HepG2 (cell line): ENCODE data around the gene KAZN. TPM values are rescaled to one million over a fixed set of nuclear protein-coding genes. Genes with fewer than 3 reads are reported as not detected.

Experiments
- ATAC-seq: fragments of 200-7000 bp; cut with Tn5 transposase; 3 replicates; pipeline ENCODE4 v1.9.1; 2020; ENCODE audit warnings: mild to moderate bottlenecking, moderate library complexity
- BruUV-seq: library from RNA; stranded (reverse); fragments of 400-500 nt; replicated peaks from 2 replicates; lab custom pipeline; 2021; lab: Mats Ljungman, UMichigan
- CTCF ChIA-PET: fragments of 300-600 bp; formaldehyde crosslinking; extraction: SDS; loops from one replicate; lab custom pipeline; 2021; ENCODE audit warnings: low total read pairs, inconsistent platforms, low intra/inter-chr PET ratio; lab: Yijun Ruan, JAX
- POLR2A ChIA-PET: fragments of 350-600 bp; sonication (Branson Sonifier 250); formaldehyde crosslinking; loops from one replicate; lab custom pipeline; 2020; ENCODE audit warnings: antibody characterized with exemption, inconsistent platforms; lab: Yijun Ruan, JAX
- DNase-seq: peaks from one replicate; pipeline ENCODE4 v3.0.0-alpha.2; 2015; ENCODE audit warnings: low spot score
- FAIRE-seq: peaks from 3 replicates; lab custom pipeline; 2011; peaks lifted over from hg19 to GRCh38; lab: Jason Lieb, UNC
- H2AFZ ChIP-seq: one replicate; pipeline ENCODE4 v1.6.1; 2011; ENCODE audit warnings: low read length, inconsistent platforms
- H3K27ac ChIP-seq: fragments of 300-600 bp; 3 replicates; pipeline ENCODE4 v1.8.0; 2011; ENCODE audit warnings: mixed run types, mild to moderate bottlenecking, mixed read lengths, low read length, inconsistent platforms; ENCODE audit not compliant: insufficient read depth; ENCODE audit errors: extremely low read length
- H3K27me3 ChIP-seq, 2 experiments: fragments of 200-600 bp in 1 of 2; 2 replicates in 1 of 2; 3 replicates in 1 of 2; pipeline versions ENCODE4 v1.6.0 to v1.8.0; 2011; ENCODE audit warnings: low read length in 2 of 2, mild to moderate bottlenecking in 2 of 2, moderate library complexity in 2 of 2, inconsistent platforms in 1 of 2; ENCODE audit not compliant: insufficient read depth in 2 of 2, control insufficient read depth in 1 of 2
- H3K36me3 ChIP-seq, 2 experiments: fragments of 200-600 bp in 1 of 2; replicated peaks in 1 of 2; 2 replicates in 1 of 2; 3 replicates in 1 of 2; pipeline versions ENCODE4 v1.5.1 to v1.8.0; 2011; ENCODE audit warnings: low read length in 2 of 2, inconsistent platforms in 1 of 2; ENCODE audit not compliant: insufficient read depth in 2 of 2, control insufficient read depth in 1 of 2
- H3K4me1 ChIP-seq: 2 replicates; pipeline ENCODE4 v1.5.1; 2012; ENCODE audit warnings: low read length, inconsistent platforms; ENCODE audit not compliant: insufficient read depth
- H3K4me2 ChIP-seq: 2 replicates; pipeline ENCODE4 v1.6.0; 2011; ENCODE audit warnings: low read depth, low read length, inconsistent platforms
- H3K4me3 ChIP-seq, 3 experiments: fragments of 200-600 bp in 1 of 3; sonication (generic), shearing (Covaris generic) in 1 of 3; replicated peaks in 1 of 3; 2 replicates each; pipeline ENCODE4 v1.5.1; 2011 to 2016; ENCODE audit warnings: low read length in 3 of 3, inconsistent platforms in 2 of 3, low read depth in 2 of 3, mild to moderate bottlenecking in 2 of 3, control low read depth in 1 of 3, mixed read lengths in 1 of 3; ENCODE audit not compliant: insufficient read depth in 1 of 3
- H3K79me2 ChIP-seq: one replicate; pipeline ENCODE4 v1.6.1; 2011; ENCODE audit warnings: low read length, inconsistent platforms; ENCODE audit not compliant: insufficient read depth
- H3K9ac ChIP-seq: 2 replicates; pipeline ENCODE4 v1.6.0; 2011; ENCODE audit warnings: mild to moderate bottlenecking, low read depth, low read length, inconsistent platforms; ENCODE audit not compliant: insufficient read depth
- H3K9me3 ChIP-seq: 2 replicates; pipeline ENCODE4 v1.5.1; 2012; ENCODE audit warnings: mild to moderate bottlenecking, low read length
- H4K20me1 ChIP-seq: 2 replicates; pipeline ENCODE4 v1.6.0; 2011; ENCODE audit warnings: inconsistent platforms, mild to moderate bottlenecking, low read length, moderate library complexity; ENCODE audit not compliant: insufficient read depth
- FOXP4 ChIP-seq: sonication (generic); formaldehyde crosslinking; IDR thresholded peaks from 2 replicates; pipeline ENCODE4 v1.4.0; 2020; ENCODE audit warnings: missing genetic modification reagents
- MAX ChIP-seq: IDR thresholded peaks from 2 replicates; pipeline ENCODE4 v1.6.1; 2012; ENCODE audit warnings: inconsistent platforms
- MNT ChIP-seq: fragments of 450-650 bp; IDR thresholded peaks from 2 replicates; pipeline ENCODE4 v1.6.1; 2016
- MYC ChIP-seq: sonication (generic); formaldehyde crosslinking; IDR thresholded peaks from 2 replicates; pipeline ENCODE4 v1.9.0; 2021; ENCODE audit warnings: missing genetic modification reagents, borderline replicate concordance
- USF2 ChIP-seq, 2 experiments: sonication (generic) in 1 of 2; formaldehyde crosslinking in 1 of 2; IDR thresholded peaks; 2 replicates each; pipeline versions ENCODE4 v1.5.1 to v1.6.1; 2011 to 2020; ENCODE audit warnings: borderline replicate concordance in 1 of 2, low read depth in 1 of 2, low read length in 1 of 2, mild to moderate bottlenecking in 1 of 2, missing genetic modification reagents in 1 of 2, moderate library complexity in 1 of 2
- ZNF687 ChIP-seq: sonication (generic); formaldehyde crosslinking; IDR thresholded peaks from 2 replicates; pipeline ENCODE4 v1.5.1; 2020; ENCODE audit warnings: mild to moderate bottlenecking, missing genetic modification reagents, moderate library complexity
- WGBS: methylation state at CpG from one replicate; pipeline ENCODE4 v1.1.6; 2017; ENCODE audit warnings: low lambda C conversion rate; 5-methylcytosine and 5-hydroxymethylcytosine counted together
- in situ Hi-C: cut with HindIII; loops from 2 replicates; pipeline ENCODE4 v1.10.0; 2017; ENCODE audit warnings: low pct_unique_long_range_greater_than_20kb; ENCODE audit not compliant: extremely low pct_ligation_motif_present
- intact Hi-C: fragments of 100-400 bp; cut with micrococcal nuclease; formaldehyde crosslinking; loops from one replicate; pipeline ENCODE4 v1.10.0; 2022; ENCODE audit not compliant: unreplicated experiment
- polyA plus RNA-seq, 8 experiments: library from polyadenylated mRNA; depleted of rRNA in 3 of 8; stranded (reverse) in 7 of 8; unstranded in 1 of 8; fragments of >200 nt; fragmentation: Illumina TruSeq in 4 of 8; extraction: Trizol in 4 of 8; gene quantifications; 2 replicates each; pipeline versions ENCODE4 v1.2.1 to v1.2.3, GENCODE V29; 2011 to 2016; ENCODE audit warnings: low read depth in 4 of 8, missing spikeins in 1 of 8, mixed read lengths in 1 of 8; ENCODE audit not compliant: insufficient read depth in 1 of 8
- total RNA-seq, 5 experiments: library from RNA; depleted of rRNA; stranded (reverse); fragments of >200 nt; fragmentation: Illumina TruSeq; extraction: Trizol; gene quantifications; 2 replicates each; pipeline ENCODE4 v1.2.3, GENCODE V29; 2016; ENCODE audit warnings: low read depth in 1 of 5

Gene KAZN
- total and polyA plus RNA-seq, 2 of the 13 experiments (the other 11 are each of a cell fraction or from before 2014, with no cell fraction given) = 10.4 to 13.5 TPM

- FAIRE-seq = no peak
- no peak for ATAC-seq
- Histone ChIP-seq H2AFZ (no peak overlapping the region), H3K4me2 (no peak overlapping the region), H3K4me1 (no peaks in the 10 kb centered on the region), H3K27me3 (peaks cover 8 to 54% of the 10 kb centered on the region in 2 experiments; a peak in 3 of 5 replicates)
- 16% methylated on average over 18 of the region's 18 CpGs for WGBS
- POLR2A ChIA-PET = no interaction called here
- no TSS peak for BruUV-seq
- DNase-seq = no peak
- peak; percentile 51; the same call in 1 of the 2 replicates for TF ChIP-seq MAX
- TF ChIP-seq MYC (CRISPR knock-in tag) = 0 out of 2 replicates have a peak, but pooled peaks have one; percentile 15
- TF ChIP-seq ZNF687 = peak; percentile 18; the same call in 1 of the 2 replicates
- no peak for TF ChIP-seq FOXP4 (CRISPR knock-in tag)
- peak; percentile 72 for TF ChIP-seq MNT
- peak; percentile 62 for TF ChIP-seq USF2 (IDR thresholded peaks at IDR 0.05; ENCODE audit: low read depth, low read length)
- no peak for TF ChIP-seq USF2 (CRISPR knock-in tag; IDR thresholded peaks at IDR 0.05; ENCODE audit: borderline replicate concordance)
- TF ChIP-seq, all 625 proteins: peak for 5
- in situ Hi-C loops = no loop called here
- intact Hi-C loops = no loop called here
- CTCF ChIA-PET = no interaction called here
- Histone ChIP-seq H3K9me3 (no peaks in the 10 kb centered on the region), H4K20me1 (no peaks in the 10 kb centered on the region), H3K79me2 (no peaks in the 10 kb centered on the region), H3K4me3 (no peak overlapping the region), H3K36me3 (no peaks in the 10 kb centered on the region), H3K27ac (no peak overlapping the region), H3K9ac (no peak overlapping the region)
Observed at GRCh38 chr1:14820295-14821085, 222.0 kb downstream of the KAZN start.
